HepG2 (cell line): Measurements from ENCODE around the gene RINL. TPM values are rescaled to one million over a fixed set of nuclear protein-coding genes. Genes with fewer than 3 reads are reported as not detected.
A peak's percentile ranks its signal among the peaks of the same experiment; 100 is the strongest.

ENCODE experiments used
- AGO2 ChIP-seq: fragments of 200-400 bp; formaldehyde crosslinking; optimal IDR thresholded peaks from 2 replicates; pipeline ENCODE3; 2017; ENCODE audit warnings: mild to moderate bottlenecking, low read depth, low read length, moderate library complexity
- DPF2 ChIP-seq: sonication (generic); formaldehyde crosslinking; IDR thresholded peaks from 2 replicates; pipeline ENCODE4 v1.4.0; 2020; ENCODE audit warnings: mild to moderate bottlenecking, low read depth, missing genetic modification reagents, borderline replicate concordance
- ESRRA ChIP-seq: sonication (generic); formaldehyde crosslinking; IDR thresholded peaks from 2 replicates; pipeline ENCODE4 v1.5.1; 2020; ENCODE audit warnings: mild to moderate bottlenecking, low read depth, missing genetic modification reagents
- GATA4 ChIP-seq: sonication (generic); IDR thresholded peaks from 2 replicates; pipeline ENCODE4 v1.6.1; 2016; ENCODE audit warnings: antibody characterized with exemption, low read depth, borderline replicate concordance
- GTF3A ChIP-seq: sonication (generic); formaldehyde crosslinking; conservative IDR thresholded peaks from 2 replicates; pipeline ENCODE4 v1.4.0; 2020; ENCODE audit warnings: mild to moderate bottlenecking, missing genetic modification reagents
- HNRNPUL1 ChIP-seq: fragments of 200-400 bp; formaldehyde crosslinking; IDR thresholded peaks from 2 replicates; pipeline ENCODE4 v1.6.1; 2017; ENCODE audit warnings: low read depth, mild to moderate bottlenecking, low read length, moderate library complexity
- HOXA7 ChIP-seq: sonication (generic); formaldehyde crosslinking; IDR thresholded peaks from 2 replicates; pipeline ENCODE4 v1.8.1; 2022; ENCODE audit warnings: mild to moderate bottlenecking, missing genetic modification reagents, moderate library complexity
- NFKBIZ ChIP-seq: IDR thresholded peaks from 2 replicates; pipeline ENCODE4 v1.6.1; 2018; ENCODE audit warnings: missing genetic modification reagents, missing compliant biosample characterization
- PCBP2 ChIP-seq: fragments of 200-400 bp; formaldehyde crosslinking; optimal IDR thresholded peaks from 2 replicates; pipeline ENCODE3; 2018; ENCODE audit warnings: low read length, low read depth; ENCODE audit not compliant: poor library complexity, severe bottlenecking
- RFX1 ChIP-seq: fragments of 450-650 bp; IDR thresholded peaks from 2 replicates; pipeline ENCODE4 v1.6.1; 2017
- RXRA ChIP-seq: sonication (generic); formaldehyde crosslinking; IDR thresholded peaks from 2 replicates; pipeline ENCODE4 v1.5.1; 2020; ENCODE audit warnings: missing genetic modification reagents
- TARDBP ChIP-seq: sonication (generic); formaldehyde crosslinking; IDR thresholded peaks from 2 replicates; pipeline ENCODE4 v1.8.0; 2022; ENCODE audit warnings: mild to moderate bottlenecking, missing genetic modification reagents
- TOE1 ChIP-seq: sonication (generic); formaldehyde crosslinking; IDR thresholded peaks from 2 replicates; pipeline ENCODE4 v1.4.0; 2020; ENCODE audit warnings: mild to moderate bottlenecking, missing genetic modification reagents
- ZFYVE20 ChIP-seq: sonication (generic); formaldehyde crosslinking; IDR thresholded peaks from 2 replicates; pipeline ENCODE4 v1.8.0; 2023; ENCODE audit warnings: low read depth, mild to moderate bottlenecking, moderate library complexity, missing genetic modification reagents, borderline replicate concordance
- ZNF207 ChIP-seq: fragments of 450-650 bp; IDR thresholded peaks from 2 replicates; pipeline ENCODE4 v1.6.1; 2016; ENCODE audit warnings: antibody characterized with exemption, borderline replicate concordance
- ZNF234 ChIP-seq: sonication (generic); formaldehyde crosslinking; conservative IDR thresholded peaks from 2 replicates; pipeline ENCODE4 v1.5.1; 2020; ENCODE audit warnings: mild to moderate bottlenecking, missing genetic modification reagents
- ZNF382 ChIP-seq: sonication (generic); formaldehyde crosslinking; IDR thresholded peaks from 2 replicates; pipeline ENCODE4 v1.5.0; 2020; ENCODE audit warnings: missing genetic modification reagents, mild to moderate bottlenecking, borderline replicate concordance
- ZSCAN21 ChIP-seq: sonication (generic); formaldehyde crosslinking; IDR thresholded peaks from 2 replicates; pipeline ENCODE4 v1.8.0; 2022; ENCODE audit warnings: mild to moderate bottlenecking, missing genetic modification reagents, moderate library complexity, borderline replicate concordance
- polyA plus RNA-seq, 8 experiments: library from polyadenylated mRNA; depleted of rRNA in 3 of 8; stranded (reverse) in 7 of 8; unstranded in 1 of 8; fragments of >200 nt; fragmentation: Illumina TruSeq in 4 of 8; extraction: Trizol in 4 of 8; gene quantifications; 2 replicates each; pipeline versions ENCODE4 v1.2.1 to v1.2.3, GENCODE V29; 2011 to 2016; ENCODE audit warnings: low read depth in 4 of 8, missing spikeins in 1 of 8, mixed read lengths in 1 of 8; ENCODE audit not compliant: insufficient read depth in 1 of 8
- total RNA-seq, 5 experiments: library from RNA; depleted of rRNA; stranded (reverse); fragments of >200 nt; fragmentation: Illumina TruSeq; extraction: Trizol; gene quantifications; 2 replicates each; pipeline ENCODE4 v1.2.3, GENCODE V29; 2016; ENCODE audit warnings: low read depth in 1 of 5
- TF ChIP-seq, protein P1 (sequence below): sonication (generic); formaldehyde crosslinking; IDR thresholded peaks from 2 replicates; pipeline ENCODE4 v1.8.0; 2022; ENCODE audit warnings: mild to moderate bottlenecking, missing genetic modification reagents, moderate library complexity
- TF ChIP-seq, protein P2 (sequence below): sonication (generic); formaldehyde crosslinking; IDR thresholded peaks from 2 replicates; pipeline ENCODE4 v1.9.0; 2021; ENCODE audit warnings: missing genetic modification reagents, mild to moderate bottlenecking, borderline replicate concordance
- TF ChIP-seq, protein P3 (sequence below): sonication (generic); formaldehyde crosslinking; IDR thresholded peaks from 2 replicates; pipeline ENCODE4 v1.8.1; 2023; ENCODE audit warnings: mild to moderate bottlenecking, inconsistent platforms, moderate library complexity, missing genetic modification reagents, borderline replicate concordance
- TF ChIP-seq, protein P4 (sequence below): sonication (generic); formaldehyde crosslinking; IDR thresholded peaks from 2 replicates; pipeline ENCODE4 v1.4.0; 2020; ENCODE audit warnings: missing genetic modification reagents
- TF ChIP-seq, protein P5 (sequence below): sonication (generic); formaldehyde crosslinking; IDR thresholded peaks from 2 replicates; pipeline ENCODE4 v1.8.0; 2022; ENCODE audit warnings: mild to moderate bottlenecking, missing genetic modification reagents, borderline replicate concordance

Gene RINL
- total and polyA plus RNA-seq, 2 of the 13 experiments (the other 11 are each of a cell fraction or from before 2014, with no cell fraction given): 11.4 to 18.0 TPM

DNA sequence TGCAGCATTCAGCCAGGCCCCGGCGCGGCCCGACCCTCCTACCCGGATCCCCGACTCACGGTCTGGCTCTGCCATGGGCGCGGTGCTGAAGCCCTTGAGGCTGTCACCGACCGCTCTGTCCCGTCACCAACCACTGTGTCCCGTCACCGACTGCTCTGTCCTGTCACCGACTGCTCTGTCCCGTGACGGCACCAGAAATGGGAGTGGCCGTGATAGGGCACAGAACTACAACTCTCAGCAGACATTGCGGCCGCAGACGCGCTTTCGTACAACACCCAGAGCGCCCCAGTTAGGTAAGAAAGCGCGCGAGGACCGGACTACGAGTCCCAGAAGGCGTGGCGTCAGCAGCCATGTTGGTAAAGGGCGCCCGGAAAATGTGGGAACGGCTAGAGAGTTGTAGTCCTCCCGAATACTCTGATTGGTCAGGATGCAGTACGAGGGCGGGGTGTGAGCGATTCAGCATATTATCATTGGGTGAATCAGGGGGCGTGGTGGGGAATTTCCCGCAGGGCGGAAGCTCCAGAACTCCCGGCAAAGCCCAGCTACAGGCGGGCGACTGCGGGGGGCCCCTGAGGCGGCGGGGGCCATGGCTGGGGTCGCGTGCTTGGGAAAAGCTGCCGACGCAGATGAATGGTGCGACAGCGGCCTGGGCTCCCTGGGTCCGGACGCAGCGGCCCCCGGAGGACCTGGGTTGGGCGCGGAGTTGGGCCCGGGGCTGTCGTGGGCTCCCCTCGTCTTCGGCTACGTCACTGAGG lies 21.5 kb upstream of the RINL start, which contains the start of the genes NFKBIB and SIRT2 (continued):
- TF ChIP-seq, protein P1, sequence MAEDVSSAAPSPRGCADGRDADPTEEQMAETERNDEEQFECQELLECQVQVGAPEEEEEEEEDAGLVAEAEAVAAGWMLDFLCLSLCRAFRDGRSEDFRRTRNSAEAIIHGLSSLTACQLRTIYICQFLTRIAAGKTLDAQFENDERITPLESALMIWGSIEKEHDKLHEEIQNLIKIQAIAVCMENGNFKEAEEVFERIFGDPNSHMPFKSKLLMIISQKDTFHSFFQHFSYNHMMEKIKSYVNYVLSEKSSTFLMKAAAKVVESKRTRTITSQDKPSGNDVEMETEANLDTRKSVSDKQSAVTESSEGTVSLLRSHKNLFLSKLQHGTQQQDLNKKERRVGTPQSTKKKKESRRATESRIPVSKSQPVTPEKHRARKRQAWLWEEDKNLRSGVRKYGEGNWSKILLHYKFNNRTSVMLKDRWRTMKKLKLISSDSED (CRISPR knock-in tag): no peak
- TF ChIP-seq TARDBP (CRISPR knock-in tag) (no peak; the same call in 1 of the 2 replicates), RFX1 (no peak), DPF2 (CRISPR knock-in tag) (no peak), NFKBIZ (CRISPR knock-in tag) (peak; percentile 73; the same call in 1 of the 2 replicates), GATA4 (no peak), ESRRA (CRISPR knock-in tag) (no peak), GTF3A (CRISPR knock-in tag) (no peak), HNRNPUL1 (no peak), ZNF234 (CRISPR knock-in tag) (no peak), TOE1 (CRISPR knock-in tag) (no peak), ZFYVE20 (CRISPR knock-in tag) (no peak), AGO2 (no peak), PCBP2 (no peak), HOXA7 (CRISPR knock-in tag) (no peak), RXRA (CRISPR knock-in tag) (peak; percentile 38), ZSCAN21 (CRISPR knock-in tag) (peak; percentile 80; the same call in 1 of the 2 replicates), ZNF207 (no peak), ZNF382 (CRISPR knock-in tag) (no peak)
- TF ChIP-seq, protein P2, sequence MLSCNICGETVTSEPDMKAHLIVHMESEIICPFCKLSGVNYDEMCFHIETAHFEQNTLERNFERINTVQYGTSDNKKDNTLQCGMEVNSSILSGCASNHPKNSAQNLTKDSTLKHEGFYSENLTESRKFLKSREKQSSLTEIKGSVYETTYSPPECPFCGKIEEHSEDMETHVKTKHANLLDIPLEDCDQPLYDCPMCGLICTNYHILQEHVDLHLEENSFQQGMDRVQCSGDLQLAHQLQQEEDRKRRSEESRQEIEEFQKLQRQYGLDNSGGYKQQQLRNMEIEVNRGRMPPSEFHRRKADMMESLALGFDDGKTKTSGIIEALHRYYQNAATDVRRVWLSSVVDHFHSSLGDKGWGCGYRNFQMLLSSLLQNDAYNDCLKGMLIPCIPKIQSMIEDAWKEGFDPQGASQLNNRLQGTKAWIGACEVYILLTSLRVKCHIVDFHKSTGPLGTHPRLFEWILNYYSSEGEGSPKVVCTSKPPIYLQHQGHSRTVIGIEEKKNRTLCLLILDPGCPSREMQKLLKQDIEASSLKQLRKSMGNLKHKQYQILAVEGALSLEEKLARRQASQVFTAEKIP (CRISPR knock-in tag): no peak
- TF ChIP-seq, protein P3, sequence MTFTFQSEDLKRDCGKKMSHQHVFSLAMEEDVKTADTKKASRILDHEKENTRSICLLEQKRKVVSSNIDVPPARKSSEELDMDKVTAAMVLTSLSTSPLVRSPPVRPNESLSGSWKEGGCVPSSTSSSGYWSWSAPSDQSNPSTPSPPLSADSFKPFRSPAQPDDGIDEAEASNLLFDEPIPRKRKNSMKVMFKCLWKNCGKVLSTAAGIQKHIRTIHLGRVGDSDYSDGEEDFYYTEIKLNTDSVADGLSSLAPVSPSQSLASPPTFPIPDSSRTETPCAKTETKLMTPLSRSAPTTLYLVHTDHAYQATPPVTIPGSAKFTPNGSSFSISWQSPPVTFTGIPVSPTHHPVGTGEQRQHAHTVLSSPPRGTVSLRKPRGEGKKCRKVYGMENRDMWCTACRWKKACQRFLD: no peak; the same call in 1 of the 2 replicates
- TF ChIP-seq, protein P4, sequence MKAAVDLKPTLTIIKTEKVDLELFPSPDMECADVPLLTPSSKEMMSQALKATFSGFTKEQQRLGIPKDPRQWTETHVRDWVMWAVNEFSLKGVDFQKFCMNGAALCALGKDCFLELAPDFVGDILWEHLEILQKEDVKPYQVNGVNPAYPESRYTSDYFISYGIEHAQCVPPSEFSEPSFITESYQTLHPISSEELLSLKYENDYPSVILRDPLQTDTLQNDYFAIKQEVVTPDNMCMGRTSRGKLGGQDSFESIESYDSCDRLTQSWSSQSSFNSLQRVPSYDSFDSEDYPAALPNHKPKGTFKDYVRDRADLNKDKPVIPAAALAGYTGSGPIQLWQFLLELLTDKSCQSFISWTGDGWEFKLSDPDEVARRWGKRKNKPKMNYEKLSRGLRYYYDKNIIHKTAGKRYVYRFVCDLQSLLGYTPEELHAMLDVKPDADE (CRISPR knock-in tag): no peak; the same call in 1 of the 2 replicates
- TF ChIP-seq, protein P5, sequence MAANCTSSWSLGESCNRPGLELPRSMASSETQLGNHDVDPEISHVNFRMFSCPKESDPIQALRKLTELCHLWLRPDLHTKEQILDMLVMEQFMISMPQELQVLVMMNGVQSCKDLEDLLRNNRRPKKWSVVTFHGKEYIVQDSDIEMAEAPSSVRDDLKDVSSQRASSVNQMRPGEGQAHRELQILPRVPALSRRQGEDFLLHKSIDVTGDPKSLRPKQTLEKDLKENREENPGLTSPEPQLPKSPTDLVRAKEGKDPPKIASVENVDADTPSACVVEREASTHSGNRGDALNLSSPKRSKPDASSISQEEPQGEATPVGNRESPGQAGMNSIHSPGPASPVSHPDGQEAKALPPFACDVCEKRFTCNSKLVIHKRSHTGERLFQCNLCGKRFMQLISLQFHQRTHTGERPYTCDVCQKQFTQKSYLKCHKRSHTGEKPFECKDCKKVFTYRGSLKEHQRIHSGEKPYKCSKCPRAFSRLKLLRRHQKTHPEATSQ: no peak
